ENCODE measurements around the gene TMCO6.
"Not testable (repeated sequence)": the region's sequence is repeated elsewhere in the genome, so short reads cannot be mapped to it uniquely, and the experiment has no call there.

TMCO6 gene

GRCh38 chr5:140639148-140639981 is at the start of gene TMCO6:
TSS of gene TMCO6 (plus strand) at chr5:140639451. CDS start at chr5:140639528, 77 bp downstream.
- DNase-seq = peak; percentile 95

- no peak for DNase-seq
These were observed 48.4 kb upstream of the TMCO6 start for GRCh38 chr5:140590861-140591260.

GRCh38 chr5:140591747-140592372 is 47.4 kb upstream of the TMCO6 start:
- peak; percentile 9 for DNase-seq

GRCh38 chr5:140593070-140593469 is 46.2 kb upstream of the TMCO6 start:
- not testable (repeated sequence) for DNase-seq

GRCh38 chr5:140594169-140594568 is 45.1 kb upstream of the TMCO6 start:
- no peak for DNase-seq

GRCh38 chr5:140595538-140596300 is 43.5 kb upstream of the TMCO6 start:
- DNase-seq = no peak

GRCh38 chr5:140596321-140596741 is 42.9 kb upstream of the TMCO6 start:
- no peak for DNase-seq

GRCh38 chr5:140598836-140599235 is 40.4 kb upstream of the TMCO6 start:
- DNase-seq = no peak

GRCh38 chr5:140600096-140600495 is 39.2 kb upstream of the TMCO6 start:
- no peak for DNase-seq

GRCh38 chr5:140602147-140602546 is 37.1 kb upstream of the TMCO6 start:
- DNase-seq = no peak

GRCh38 chr5:140603446-140603698 is 35.9 kb upstream of the TMCO6 start:
- not testable (repeated sequence) for DNase-seq

GRCh38 chr5:140603734-140604133 is 35.5 kb upstream of the TMCO6 start:
- DNase-seq = no peak

- no peak for DNase-seq
These were observed 33.4 kb upstream of the TMCO6 start for GRCh38 chr5:140605879-140606278.

- peak; percentile 15 for DNase-seq
These were observed 32.2 kb upstream of the TMCO6 start for GRCh38 chr5:140607031-140607430.

GRCh38 chr5:140608722-140609121 is 30.5 kb upstream of the TMCO6 start:
- no peak for DNase-seq

GRCh38 chr5:140609126-140609525 is 30.1 kb upstream of the TMCO6 start:
- DNase-seq = no peak

GRCh38 chr5:140611020-140611521 is 28.2 kb upstream of the TMCO6 start:
- DNase-seq = no peak

- DNase-seq = no peak
These were observed 16.9 kb upstream of the TMCO6 start for GRCh38 chr5:140622301-140622700.

GRCh38 chr5:140623061-140623460 is 16.2 kb upstream of the TMCO6 start:
- not testable (repeated sequence) for DNase-seq

GRCh38 chr5:140624886-140625285 is 14.4 kb upstream of the TMCO6 start:
- not testable (repeated sequence) for DNase-seq

- DNase-seq = no peak
These were observed 11.3 kb upstream of the TMCO6 start for GRCh38 chr5:140627972-140628371.

GRCh38 chr5:140628711-140629110 is 10.5 kb upstream of the TMCO6 start:
- DNase-seq = no peak

- no peak for DNase-seq
These were observed 8.8 kb upstream of the TMCO6 start for GRCh38 chr5:140630292-140631035.
